Activated CD8-positive, alpha-beta memory T cell treated with anti-CD3 and anti-CD28 coated beads, Interleukin-2, amount 50 U/mL, for 1 hour (primary cell): Measurements from ENCODE around the gene MLLT10.
A peak's percentile ranks its signal among the peaks of the same experiment; 100 is the strongest.
"Not testable (repeated sequence)": the region's sequence is repeated elsewhere in the genome, so short reads cannot be mapped to it uniquely, and the experiment has no call there.

Experiments
- DNase-seq: peaks from one replicate; pipeline ENCODE4 v3.0.0-alpha.2; 2020; ENCODE audit errors: extremely low read depth

MLLT10 gene

GRCh38 chr10:21699575-21699974 lies 165.5 kb downstream of the MLLT10 start:
- no peak for DNase-seq

- DNase-seq = no peak
Observed at GRCh38 chr10:21700474-21700873, 166.4 kb downstream of the MLLT10 start.

GRCh38 chr10:21702633-21703111 lies 168.6 kb downstream of the MLLT10 start:
- no peak for DNase-seq

- DNase-seq = no peak
Observed at GRCh38 chr10:21705142-21705827, 171.3 kb downstream of the MLLT10 start.

GRCh38 chr10:21705828-21706176 lies 171.8 kb downstream of the MLLT10 start:
- DNase-seq = no peak

- DNase-seq = no peak
Observed at GRCh38 chr10:21707498-21707897, 173.5 kb downstream of the MLLT10 start.

- DNase-seq = no peak
Observed at GRCh38 chr10:21712975-21713374, 178.9 kb downstream of the MLLT10 start.

- no peak for DNase-seq
Observed at GRCh38 chr10:21715531-21716195, 181.6 kb downstream of the MLLT10 start.

- not testable (repeated sequence) for DNase-seq
Observed at GRCh38 chr10:21717437-21718054, 183.5 kb downstream of the MLLT10 start.

GRCh38 chr10:21719502-21719901 lies 185.5 kb downstream of the MLLT10 start:
- no peak for DNase-seq

- DNase-seq = no peak
Observed at GRCh38 chr10:21720090-21720489, 186.1 kb downstream of the MLLT10 start.

GRCh38 chr10:21721000-21721665 lies 187.1 kb downstream of the MLLT10 start:
- DNase-seq = no peak

GRCh38 chr10:21722209-21722608 lies 188.2 kb downstream of the MLLT10 start:
- no peak for DNase-seq

GRCh38 chr10:21724020-21724589 lies 190.1 kb downstream of the MLLT10 start:
- no peak for DNase-seq

GRCh38 chr10:21724687-21725367 lies 190.8 kb downstream of the MLLT10 start:
- peak; percentile 5 for DNase-seq

- DNase-seq = no peak
Observed at GRCh38 chr10:21726601-21727225, 192.7 kb downstream of the MLLT10 start.

- DNase-seq = no peak
Observed at GRCh38 chr10:21727452-21728168, 193.6 kb downstream of the MLLT10 start.

- no peak for DNase-seq
Observed at GRCh38 chr10:21728618-21729017, 194.6 kb downstream of the MLLT10 start.

- no peak for DNase-seq
Observed at GRCh38 chr10:21732067-21732772, 198.2 kb downstream of the MLLT10 start.

GRCh38 chr10:21733710-21734109 lies 199.7 kb downstream of the MLLT10 start:
- DNase-seq = no peak
